Karpas-422 (cell line): ENCODE measurements around the gene APH1B. TPM values are rescaled to one million over a fixed set of nuclear protein-coding genes. Genes with fewer than 3 reads are reported as not detected.
"Not testable (repeated sequence)": the region's sequence is repeated elsewhere in the genome, so short reads cannot be mapped to it uniquely, and the experiment has no call there.

Experiments used
- DNase-seq: peaks from one replicate; pipeline ENCODE4 v3.0.0-alpha.2; 2015
- H2AFZ ChIP-seq: fragments of 200-600 bp; sonication (generic); 2 replicates; pipeline ENCODE4 v1.6.1; 2014; ENCODE audit warnings: antibody characterized with exemption, low read length, mixed read lengths
- H3K27ac ChIP-seq: fragments of 200-600 bp; sonication (generic); 2 replicates; pipeline ENCODE4 v1.5.1; 2014; ENCODE audit warnings: mild to moderate bottlenecking, low read length, moderate library complexity
- H3K27me3 ChIP-seq: fragments of 200-600 bp; sonication (generic); 2 replicates; pipeline ENCODE4 v1.6.1; 2014; ENCODE audit warnings: low read length, mixed read lengths
- H3K36me3 ChIP-seq: fragments of 200-600 bp; sonication (generic); 2 replicates; pipeline ENCODE4 v1.6.1; 2014; ENCODE audit warnings: low read length, mixed read lengths; ENCODE audit not compliant: insufficient read depth
- H3K4me1 ChIP-seq: fragments of 200-600 bp; sonication (generic); 2 replicates; pipeline ENCODE4 v1.6.1; 2014; ENCODE audit warnings: mild to moderate bottlenecking, low read length, mixed read lengths
- H3K4me2 ChIP-seq: fragments of 200-600 bp; sonication (generic); 2 replicates; pipeline ENCODE4 v1.6.1; 2014; ENCODE audit warnings: low read length, low read depth, mild to moderate bottlenecking; ENCODE audit not compliant: poor library complexity, severe bottlenecking
- H3K4me3 ChIP-seq: fragments of 200-600 bp; sonication (generic); 2 replicates; pipeline ENCODE4 v1.5.1; 2014; ENCODE audit warnings: mild to moderate bottlenecking, antibody characterized with exemption, low read length, mixed read lengths
- H3K79me2 ChIP-seq: fragments of 200-600 bp; sonication (generic); 2 replicates; pipeline ENCODE4 v1.6.1; 2014; ENCODE audit warnings: mild to moderate bottlenecking, low read length, mixed read lengths
- H3K9ac ChIP-seq: fragments of 200-600 bp; sonication (generic); 2 replicates; pipeline ENCODE4 v1.6.0; 2014; ENCODE audit warnings: low read length
- H3K9me2 ChIP-seq: fragments of 200-600 bp; sonication (generic), shearing (Covaris generic); replicated peaks from 2 replicates; pipeline ENCODE4 v1.6.0; 2014; ENCODE audit warnings: mild to moderate bottlenecking, low read length, moderate library complexity; ENCODE audit not compliant: insufficient read depth
- H3K9me3 ChIP-seq: fragments of 300-700, 200-600 bp; sonication (generic); 2 replicates; pipeline ENCODE4 v1.6.1; 2014; ENCODE audit warnings: low read length, mixed read lengths
- H4K20me1 ChIP-seq: fragments of 200-600 bp; sonication (generic); 2 replicates; pipeline ENCODE4 v1.6.1; 2014; ENCODE audit warnings: mild to moderate bottlenecking, antibody characterized with exemption, low read length, low read depth; ENCODE audit not compliant: insufficient read depth
- total RNA-seq: library from RNA; depleted of rRNA; stranded (reverse); fragments of >200 nt; shearing (Covaris generic); gene quantifications from 2 replicates; pipeline ENCODE4 v1.2.3, GENCODE V29; 2014; ENCODE audit warnings: low replicate concordance

Gene APH1B
- total RNA-seq, 1 experiment from 2014 or later = 34.8 TPM

DNA sequence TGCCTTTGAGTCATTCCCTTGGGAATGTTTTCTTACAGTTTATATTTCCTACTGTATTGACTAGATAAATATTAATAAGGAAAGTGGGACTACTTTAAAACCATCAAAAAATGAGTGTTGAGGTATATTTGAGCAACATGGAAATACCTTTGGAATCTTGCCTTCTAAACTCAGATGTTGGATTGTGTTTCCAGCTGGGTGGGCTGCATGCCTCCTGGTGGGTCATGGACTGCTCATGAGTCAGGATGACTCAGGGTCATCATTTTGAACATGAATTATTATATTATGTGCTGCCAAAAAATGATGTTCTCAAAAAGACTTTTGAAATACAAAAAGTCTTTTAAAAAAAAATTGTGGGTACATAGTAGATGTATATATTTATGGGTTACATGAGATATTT lies 41.1 kb upstream of the APH1B start:
- H3K79me2 ChIP-seq = no peaks in the 10 kb centered on the region
- H3K27me3 ChIP-seq = no peaks in the 10 kb centered on the region
- peaks cover 13% of the 10 kb centered on the region for H3K4me1 ChIP-seq
- no peak overlapping the region for H3K9ac ChIP-seq
- no peak overlapping the region for H3K4me3 ChIP-seq
- no peak overlapping the region for H3K4me2 ChIP-seq
- no peaks in the 10 kb centered on the region for H3K36me3 ChIP-seq
- no peak overlapping the region for H2AFZ ChIP-seq
- DNase-seq = peak; percentile 28
- no peaks in the 10 kb centered on the region for H3K9me3 ChIP-seq
- H4K20me1 ChIP-seq = peaks cover 6% of the 10 kb centered on the region; the same call in 1 of the 2 replicates
- H3K27ac ChIP-seq = no peak overlapping the region
- no peaks in the 10 kb centered on the region for H3K9me2 ChIP-seq

DNA sequence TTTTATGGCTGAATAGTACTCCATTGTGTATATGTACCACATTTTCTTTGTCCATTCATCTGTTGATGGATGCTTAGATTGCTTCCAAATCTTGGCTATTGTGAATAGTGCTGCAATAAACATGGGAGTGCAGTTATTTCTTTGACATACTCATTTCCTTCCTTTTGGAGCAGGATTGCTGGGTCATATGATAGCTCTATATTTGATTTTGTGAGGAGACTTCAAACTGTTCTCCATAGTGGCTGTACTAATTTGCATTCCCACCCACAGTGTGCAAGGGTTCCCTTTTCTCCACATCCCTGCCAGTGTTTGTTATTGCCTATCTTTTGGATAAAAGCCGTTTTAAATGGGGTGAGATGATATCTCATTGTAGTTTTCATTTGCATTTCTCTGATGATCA lies 40.3 kb upstream of the APH1B start:
- peaks cover 13% of the 10 kb centered on the region for H3K4me1 ChIP-seq
- not testable (repeated sequence) for H4K20me1 ChIP-seq, H3K4me2 ChIP-seq, H3K9me2 ChIP-seq, H3K27me3 ChIP-seq, H3K4me3 ChIP-seq, H3K9ac ChIP-seq, H3K27ac ChIP-seq, H3K9me3 ChIP-seq, H3K79me2 ChIP-seq, DNase-seq, H3K36me3 ChIP-seq, H2AFZ ChIP-seq

DNA sequence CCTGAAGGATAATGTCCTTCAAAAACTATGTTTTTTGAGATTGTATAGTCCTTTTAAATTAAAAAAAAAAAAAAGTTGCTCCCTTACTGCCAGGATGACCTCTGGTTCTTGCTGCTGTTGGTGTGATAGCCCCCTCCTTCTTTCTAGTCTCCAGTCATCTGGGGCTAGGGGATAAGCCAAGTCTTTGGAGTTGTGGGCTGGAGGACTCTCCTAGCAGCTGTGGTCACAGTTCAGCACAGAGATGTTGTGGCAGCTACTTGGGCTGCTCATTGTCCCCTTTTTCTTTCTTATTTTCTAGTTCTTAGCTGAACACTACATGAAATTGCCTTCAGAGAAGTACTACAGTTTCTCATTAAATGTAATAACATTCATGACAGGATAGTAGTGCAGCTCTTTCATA lies 39.2 kb upstream of the APH1B start:
- no peak overlapping the region for H3K9ac ChIP-seq
- H3K36me3 ChIP-seq = no peaks in the 10 kb centered on the region
- H3K4me1 ChIP-seq = peaks cover 13% of the 10 kb centered on the region
- no peak overlapping the region for H3K27ac ChIP-seq
- H3K9me2 ChIP-seq = no peaks in the 10 kb centered on the region
- DNase-seq = no peak
- H3K9me3 ChIP-seq = no peaks in the 10 kb centered on the region
- H3K4me3 ChIP-seq = no peak overlapping the region
- H3K27me3 ChIP-seq = no peaks in the 10 kb centered on the region
- peaks cover 6% of the 10 kb centered on the region; the same call in 1 of the 2 replicates for H4K20me1 ChIP-seq
- H3K79me2 ChIP-seq = no peaks in the 10 kb centered on the region
- no peak overlapping the region for H2AFZ ChIP-seq
- H3K4me2 ChIP-seq = no peak overlapping the region

DNA sequence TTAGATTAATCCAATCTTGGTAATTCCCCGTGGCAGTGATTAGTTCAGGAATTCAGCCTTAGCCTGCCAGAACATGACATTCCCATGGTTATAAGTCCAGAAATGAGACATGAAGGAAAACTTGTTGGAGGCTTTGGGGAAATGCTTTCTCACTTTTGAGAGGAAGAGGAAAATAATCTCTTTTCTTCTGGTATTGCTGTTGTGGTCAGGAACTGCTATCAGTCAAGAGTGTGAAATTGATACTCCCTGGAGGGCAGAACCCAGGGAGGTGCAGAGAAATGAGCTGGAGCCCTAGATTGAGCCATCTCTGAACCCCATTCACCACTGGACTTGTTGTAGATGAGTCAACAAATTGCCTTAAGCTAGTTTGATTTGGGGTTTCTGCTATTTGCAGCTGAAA lies 38.6 kb upstream of the APH1B start:
- Histone ChIP-seq H3K4me3 (no peak overlapping the region), H3K27me3 (no peaks in the 10 kb centered on the region), H3K27ac (no peak overlapping the region), H4K20me1 (peaks cover 3% of the 10 kb centered on the region; the same call in 1 of the 2 replicates), H3K4me2 (no peak overlapping the region), H3K9me3 (no peaks in the 10 kb centered on the region), H3K4me1 (peaks cover 11% of the 10 kb centered on the region), H3K9ac (no peak overlapping the region), H3K9me2 (no peaks in the 10 kb centered on the region), H3K79me2 (no peaks in the 10 kb centered on the region), H3K36me3 (no peaks in the 10 kb centered on the region), H2AFZ (no peak overlapping the region)
- DNase-seq = no peak

DNA sequence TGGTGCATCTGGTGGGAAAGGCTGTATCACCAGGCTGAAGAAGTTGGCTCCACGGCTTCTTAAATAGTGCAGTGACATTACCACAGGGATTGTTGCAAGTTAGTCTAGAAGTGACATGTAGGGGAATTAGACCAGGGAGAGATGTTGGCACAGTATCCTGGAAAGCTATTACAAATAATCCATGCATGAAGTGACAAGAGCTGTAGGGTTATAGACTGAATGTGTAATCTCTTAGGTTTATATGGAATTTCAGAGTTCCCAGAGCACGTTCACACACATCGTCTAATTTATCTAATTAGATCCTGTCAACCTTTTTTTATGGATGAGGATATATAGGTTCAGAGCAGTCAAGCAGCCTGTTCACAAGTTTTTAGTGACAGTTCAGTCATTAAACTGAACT lies 37.3 kb upstream of the APH1B start:
- no peak overlapping the region for H3K9ac ChIP-seq
- H3K27me3 ChIP-seq = no peaks in the 10 kb centered on the region
- DNase-seq = no peak
- no peak overlapping the region for H2AFZ ChIP-seq
- no peaks in the 10 kb centered on the region for H3K36me3 ChIP-seq
- no peak overlapping the region for H3K27ac ChIP-seq
- H3K9me3 ChIP-seq = no peaks in the 10 kb centered on the region
- peaks cover 17% of the 10 kb centered on the region for H3K4me1 ChIP-seq
- H4K20me1 ChIP-seq = no peaks in the 10 kb centered on the region; the same call in 1 of the 2 replicates
- no peaks in the 10 kb centered on the region for H3K79me2 ChIP-seq
- no peak overlapping the region for H3K4me3 ChIP-seq
- H3K4me2 ChIP-seq = no peak overlapping the region
- H3K9me2 ChIP-seq = no peaks in the 10 kb centered on the region

DNA sequence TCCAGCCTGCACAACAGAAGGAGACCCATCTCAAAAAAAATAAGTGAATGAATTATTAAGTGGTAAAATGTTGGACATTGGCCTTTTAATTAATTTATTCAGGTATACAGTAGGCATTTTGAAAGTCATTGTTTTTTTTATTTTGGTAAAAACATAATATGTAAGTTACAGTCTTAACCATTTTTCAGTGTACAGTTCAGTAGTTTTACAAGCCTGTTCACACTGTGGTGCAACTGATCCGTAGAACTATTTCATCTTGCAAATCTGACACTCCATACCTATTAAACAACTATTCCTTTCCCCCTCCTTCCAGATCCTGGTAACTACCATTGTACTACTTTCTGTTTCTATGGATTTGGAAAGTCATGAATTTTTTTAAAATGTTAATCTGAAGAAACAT lies 36.1 kb upstream of the APH1B start:
- no peaks in the 10 kb centered on the region; the same call in 1 of the 2 replicates for H4K20me1 ChIP-seq
- peaks cover 17% of the 10 kb centered on the region for H3K4me1 ChIP-seq
- H3K79me2 ChIP-seq = no peaks in the 10 kb centered on the region

DNA sequence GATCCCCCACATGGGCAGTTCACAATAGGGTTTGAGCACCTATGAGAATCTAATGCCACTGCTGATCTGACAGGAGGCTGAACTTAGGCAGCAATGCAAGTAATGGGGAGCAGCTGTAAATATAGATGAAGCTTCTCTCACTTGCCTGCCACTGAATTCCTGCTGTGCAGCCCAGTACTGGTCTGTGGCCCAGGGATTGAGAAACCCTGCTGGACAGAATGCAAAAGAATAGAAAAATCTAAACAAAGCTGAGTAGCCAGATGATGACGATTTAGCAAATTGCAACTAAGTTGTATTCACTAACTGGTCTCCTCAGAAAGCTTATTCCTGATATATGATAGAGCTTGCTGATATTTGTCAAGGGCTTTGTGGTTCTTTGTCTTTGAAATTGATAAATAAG lies 34.3 kb upstream of the APH1B start:
- Histone ChIP-seq H3K9me3 (no peaks in the 10 kb centered on the region), H3K9me2 (no peaks in the 10 kb centered on the region), H3K9ac (no peak overlapping the region), H3K4me1 (peaks cover 15% of the 10 kb centered on the region), H4K20me1 (no peaks in the 10 kb centered on the region), H3K27ac (no peak overlapping the region), H3K79me2 (no peaks in the 10 kb centered on the region), H3K4me3 (no peak overlapping the region), H3K27me3 (no peaks in the 10 kb centered on the region), H3K36me3 (no peaks in the 10 kb centered on the region), H2AFZ (no peak overlapping the region), H3K4me2 (no peak overlapping the region)
- no peak for DNase-seq

More for the DNA sequence above, 36.1 kb upstream of the APH1B start:
- H3K9me3 ChIP-seq = no peaks in the 10 kb centered on the region
- H3K36me3 ChIP-seq = no peaks in the 10 kb centered on the region
- no peak overlapping the region for H3K4me3 ChIP-seq
- no peaks in the 10 kb centered on the region for H3K9me2 ChIP-seq
- no peak overlapping the region for H3K27ac ChIP-seq
- no peak overlapping the region for H3K4me2 ChIP-seq
- H2AFZ ChIP-seq = no peak overlapping the region
- no peak overlapping the region for H3K9ac ChIP-seq
- H3K27me3 ChIP-seq = no peaks in the 10 kb centered on the region
- peak; percentile 29 for DNase-seq

DNA sequence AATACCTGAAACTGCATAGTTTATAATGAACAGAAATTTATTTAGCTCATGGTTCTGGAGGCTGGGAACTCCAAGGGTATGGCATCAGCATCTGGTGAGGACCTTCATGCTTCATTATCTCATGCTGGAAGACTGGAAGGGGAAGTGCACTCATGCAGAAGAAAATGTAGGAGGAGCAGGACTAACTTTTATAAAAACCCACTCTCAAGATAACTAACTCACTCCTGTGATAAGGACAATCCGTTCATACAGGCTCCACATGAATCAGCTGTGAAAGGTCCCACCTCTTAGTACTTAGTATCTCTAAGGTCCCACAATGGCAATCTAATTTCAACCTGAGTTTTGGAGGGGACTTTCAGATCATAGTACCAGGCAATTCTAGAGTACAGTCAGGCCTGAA lies 33.6 kb upstream of the APH1B start:
- H3K27me3 ChIP-seq = no peaks in the 10 kb centered on the region
- no peak overlapping the region for H2AFZ ChIP-seq
- H3K9ac ChIP-seq = no peak overlapping the region
- no peak for DNase-seq
- H3K4me3 ChIP-seq = no peak overlapping the region
- no peaks in the 10 kb centered on the region for H3K9me2 ChIP-seq
- peaks cover 13% of the 10 kb centered on the region for H3K4me1 ChIP-seq
- no peaks in the 10 kb centered on the region for H4K20me1 ChIP-seq
- H3K27ac ChIP-seq = no peak overlapping the region
- H3K9me3 ChIP-seq = no peaks in the 10 kb centered on the region
- H3K4me2 ChIP-seq = no peak overlapping the region
- no peaks in the 10 kb centered on the region for H3K36me3 ChIP-seq
- no peaks in the 10 kb centered on the region for H3K79me2 ChIP-seq

DNA sequence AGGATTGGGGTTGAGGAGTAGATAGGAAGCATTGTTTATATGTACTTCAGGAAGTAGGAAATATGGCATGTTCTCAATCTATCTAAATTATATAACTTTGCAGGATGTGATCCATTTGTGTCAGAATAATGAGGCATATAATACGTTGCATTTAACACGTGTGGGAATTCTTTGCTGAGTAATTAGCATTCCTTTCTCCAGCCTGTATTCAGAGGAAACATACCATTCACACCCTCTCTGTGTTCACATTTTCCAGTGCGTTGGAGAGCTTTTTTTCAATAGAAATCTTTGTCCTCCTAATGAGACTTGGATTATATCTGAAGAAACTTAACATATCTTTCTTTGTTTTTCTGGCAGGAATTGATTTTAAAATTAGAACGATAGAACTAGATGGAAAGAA lies 33.0 kb upstream of the APH1B start:
- H3K79me2 ChIP-seq = no peaks in the 10 kb centered on the region
- H3K9me3 ChIP-seq = no peaks in the 10 kb centered on the region
- no peaks in the 10 kb centered on the region for H3K9me2 ChIP-seq
- H4K20me1 ChIP-seq = no peaks in the 10 kb centered on the region
- peaks cover 11% of the 10 kb centered on the region for H3K4me1 ChIP-seq
- DNase-seq = no peak
- H3K27ac ChIP-seq = no peak overlapping the region
- H3K36me3 ChIP-seq = no peaks in the 10 kb centered on the region
- H3K9ac ChIP-seq = no peak overlapping the region
- H3K4me3 ChIP-seq = no peak overlapping the region
- H3K27me3 ChIP-seq = no peaks in the 10 kb centered on the region
- no peak overlapping the region for H3K4me2 ChIP-seq
- H2AFZ ChIP-seq = no peak overlapping the region
